ENCODE data around the gene RFLNA. TPM values are rescaled to one million over a fixed set of nuclear protein-coding genes. Genes with fewer than 3 reads are reported as not detected.

Gene RFLNA
- total and polyA plus RNA-seq, 8 donors: 18.2 to 294 (median 75.8) TPM

- H3K27me3 ChIP-seq: peaks cover 0 to 7% (median 0%) of the 10 kb centered on the region in 3 donors
- no peak for DNase-seq
- intact Hi-C loops (cut with DNase I; ENCODE audit: low total_unique reads): no loop called here
- peak overlapping the region in 2 of 5 donors; percentile 8 to 62 for H3K27ac ChIP-seq
- H3K9me3 ChIP-seq: peaks cover 0 to 7% (median 2%) of the 10 kb centered on the region in 4 donors
- H3K4me3 ChIP-seq: peak overlapping the region in 1 of 4 donors; percentile 11
- no peaks in the 10 kb centered on the region for H3K36me3 ChIP-seq
- TF ChIP-seq POLR2A (IDR thresholded peaks at IDR 0.05) (peak in 1 of 4 donors; percentile 67), POLR2AphosphoS5 (IDR thresholded peaks at IDR 0.05) (no peak), EP300 (IDR thresholded peaks at IDR 0.05) (no peak)
- TF ChIP-seq, protein P1, sequence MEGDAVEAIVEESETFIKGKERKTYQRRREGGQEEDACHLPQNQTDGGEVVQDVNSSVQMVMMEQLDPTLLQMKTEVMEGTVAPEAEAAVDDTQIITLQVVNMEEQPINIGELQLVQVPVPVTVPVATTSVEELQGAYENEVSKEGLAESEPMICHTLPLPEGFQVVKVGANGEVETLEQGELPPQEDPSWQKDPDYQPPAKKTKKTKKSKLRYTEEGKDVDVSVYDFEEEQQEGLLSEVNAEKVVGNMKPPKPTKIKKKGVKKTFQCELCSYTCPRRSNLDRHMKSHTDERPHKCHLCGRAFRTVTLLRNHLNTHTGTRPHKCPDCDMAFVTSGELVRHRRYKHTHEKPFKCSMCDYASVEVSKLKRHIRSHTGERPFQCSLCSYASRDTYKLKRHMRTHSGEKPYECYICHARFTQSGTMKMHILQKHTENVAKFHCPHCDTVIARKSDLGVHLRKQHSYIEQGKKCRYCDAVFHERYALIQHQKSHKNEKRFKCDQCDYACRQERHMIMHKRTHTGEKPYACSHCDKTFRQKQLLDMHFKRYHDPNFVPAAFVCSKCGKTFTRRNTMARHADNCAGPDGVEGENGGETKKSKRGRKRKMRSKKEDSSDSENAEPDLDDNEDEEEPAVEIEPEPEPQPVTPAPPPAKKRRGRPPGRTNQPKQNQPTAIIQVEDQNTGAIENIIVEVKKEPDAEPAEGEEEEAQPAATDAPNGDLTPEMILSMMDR (IDR thresholded peaks at IDR 0.05): no peak
- WGBS, 5 donors: 65 to 75% (median 71%) methylated on average over 21 of the region's 21 CpGs
- H3K4me1 ChIP-seq: peaks cover 5 to 26% (median 22%) of the 10 kb centered on the region in 4 donors
Measured at GRCh38 chr12:124289634-124290600, 5.0 kb upstream of the RFLNA start.

DNA sequence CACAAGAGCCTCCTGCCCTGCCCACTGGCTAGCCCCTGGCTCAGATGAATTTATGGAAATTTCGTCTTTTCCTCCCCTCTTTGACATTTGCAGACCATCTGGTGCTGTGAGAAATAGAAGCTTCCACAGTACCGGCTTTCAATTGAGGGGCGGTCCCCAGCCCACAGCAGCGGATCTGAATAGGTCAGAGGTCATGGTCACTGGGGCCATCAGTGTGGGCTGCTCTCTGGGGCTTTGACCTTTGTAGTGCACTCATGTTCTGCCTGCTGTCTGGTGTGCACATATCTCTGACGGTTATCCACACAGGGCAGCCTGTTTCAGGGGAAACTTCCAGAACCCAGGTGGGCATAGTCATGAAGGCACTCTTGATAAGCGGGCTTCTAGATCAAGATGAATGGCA is 2.5 kb upstream of the RFLNA start:
- TF ChIP-seq, protein P1 (IDR thresholded peaks at IDR 0.05): no peak
- no peak for TF ChIP-seq POLR2A (IDR thresholded peaks at IDR 0.05)
- TF ChIP-seq POLR2AphosphoS5 (IDR thresholded peaks at IDR 0.05): no peak
- TF ChIP-seq EP300 (IDR thresholded peaks at IDR 0.05): no peak
- Histone ChIP-seq H3K27ac (no peak overlapping the region), H3K27me3 (peaks cover 0 to 29% (median 6%) of the 10 kb centered on the region in 3 donors), H3K4me1 (peaks cover 15 to 47% (median 38%) of the 10 kb centered on the region in 4 donors), H3K36me3 (no peaks in the 10 kb centered on the region), H3K9me3 (peaks cover 0 to 4% (median 0%) of the 10 kb centered on the region in 4 donors), H3K4me3 (no peak overlapping the region)
- no peak for DNase-seq
- 82 to 88% (median 87%) methylated on average over 6 of the region's 6 CpGs for WGBS, 5 donors
- intact Hi-C loops (cut with DNase I; ENCODE audit: low total_unique reads): no loop called here

DNA sequence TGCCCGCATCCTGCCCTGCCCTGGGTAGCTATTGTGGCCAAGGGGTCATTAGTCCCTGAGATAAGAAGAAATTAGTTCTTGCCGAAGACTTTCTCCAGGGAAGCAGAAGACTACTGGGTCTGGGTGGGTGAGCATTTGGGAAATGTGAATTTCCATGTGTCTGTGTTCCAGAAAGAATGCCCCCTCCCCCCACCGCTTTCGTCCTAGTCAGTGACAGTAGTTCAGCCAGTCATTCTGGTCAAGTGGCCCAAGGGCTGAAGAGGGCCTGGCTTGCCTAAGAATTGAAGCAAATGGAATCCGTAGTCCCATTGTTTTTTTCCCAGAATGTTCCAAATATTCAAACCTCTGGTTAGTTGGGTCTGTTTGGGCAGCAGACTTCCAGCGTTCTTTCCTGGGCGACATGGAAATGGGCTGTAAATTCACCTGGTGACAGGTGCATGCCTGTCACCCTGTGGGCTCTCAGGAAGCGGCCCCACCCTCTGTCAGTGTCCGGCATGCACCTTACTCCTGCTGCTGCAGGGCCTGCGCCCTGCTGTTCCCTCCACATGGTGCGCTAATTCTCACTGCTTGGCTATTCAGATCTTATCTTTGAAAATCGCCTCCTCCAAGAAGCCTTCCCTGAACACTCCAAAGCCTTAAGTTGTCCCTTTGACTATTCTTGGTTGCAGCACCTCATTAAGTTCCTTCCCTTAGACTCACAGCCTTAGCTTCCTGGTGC is 1.4 kb upstream of the RFLNA start:
- TF ChIP-seq POLR2AphosphoS5 (IDR thresholded peaks at IDR 0.05) (no peak), EP300 (IDR thresholded peaks at IDR 0.05) (no peak), POLR2A (IDR thresholded peaks at IDR 0.05) (no peak)
- Histone ChIP-seq H3K27ac (no peak overlapping the region), H3K4me3 (no peak overlapping the region), H3K9me3 (no peaks in the 10 kb centered on the region), H3K36me3 (no peaks in the 10 kb centered on the region), H3K27me3 (peaks cover 0 to 40% (median 8%) of the 10 kb centered on the region in 3 donors), H3K4me1 (peaks cover 15 to 56% (median 39%) of the 10 kb centered on the region in 4 donors)
- DNase-seq: no peak
- 75 to 91% (median 83%) methylated on average over 12 of the region's 12 CpGs for WGBS, 5 donors
- intact Hi-C loops (cut with DNase I; ENCODE audit: low total_unique reads): no loop called here

- 2 to 12% (median 3%) methylated on average over 9 to 42 of the region's 42 CpGs for WGBS, 5 donors
- Histone ChIP-seq H3K27ac (peak overlapping the region; percentile 48 to 84 (median 72)), H3K27me3 (peaks cover 0 to 42% (median 8%) of the 10 kb centered on the region in 3 donors), H3K36me3 (peaks cover 0 to 4% (median 0%) of the 10 kb centered on the region in 4 donors), H3K9me3 (no peaks in the 10 kb centered on the region), H3K4me3 (peak overlapping the region; percentile 55 to 74 (median 58)), H3K4me1 (peaks cover 15 to 58% (median 24%) of the 10 kb centered on the region in 4 donors)
- intact Hi-C loops (cut with DNase I; ENCODE audit: low total_unique reads): no loop called here
- DNase-seq: peak in 1 of 2 donors; percentile 54
- TF ChIP-seq POLR2A (IDR thresholded peaks at IDR 0.05): no peak
- TF ChIP-seq EP300 (IDR thresholded peaks at IDR 0.05): no peak
- TF ChIP-seq POLR2AphosphoS5 (IDR thresholded peaks at IDR 0.05): no peak
- TF ChIP-seq, protein P1 (IDR thresholded peaks at IDR 0.05): no peak
Measured at GRCh38 chr12:124295431-124296058, 652 bp downstream of the RFLNA start.
